H9 (cell line): ENCODE measurements around the gene TBC1D4. TPM values are rescaled to one million over a fixed set of nuclear protein-coding genes. Genes with fewer than 3 reads are reported as not detected.

Experiments used
- DNase-seq: peaks from one replicate; pipeline ENCODE4 v3.0.0-alpha.2; 2017
- H2AFZ ChIP-seq: one replicate; pipeline ENCODE4 v1.6.1; 2013; ENCODE audit warnings: mild to moderate bottlenecking, low read length, control low read depth, moderate library complexity
- H2AK5ac ChIP-seq: 2 replicates; pipeline ENCODE4 v1.6.1; 2013; ENCODE audit warnings: low read length, control low read depth, mixed read lengths; ENCODE audit not compliant: insufficient read length
- H2BK120ac ChIP-seq: one replicate; pipeline ENCODE4 v1.6.1; 2013; ENCODE audit warnings: low read depth, mild to moderate bottlenecking, low read length, control low read depth, inconsistent platforms; ENCODE audit not compliant: poor library complexity, severe bottlenecking
- H2BK12ac ChIP-seq: 2 replicates; pipeline ENCODE4 v1.6.1; 2013; ENCODE audit warnings: low read length, control low read depth, mixed read lengths, low read depth; ENCODE audit not compliant: insufficient read length
- H2BK15ac ChIP-seq: 2 replicates; pipeline ENCODE4 v1.6.1; 2013; ENCODE audit warnings: low read depth, low read length, control low read depth
- H2BK20ac ChIP-seq: one replicate; pipeline ENCODE4 v1.6.1; 2013; ENCODE audit warnings: low read depth, mild to moderate bottlenecking, low read length, control low read depth, inconsistent platforms; ENCODE audit not compliant: poor library complexity, severe bottlenecking
- H2BK5ac ChIP-seq: 2 replicates; pipeline ENCODE4 v1.6.1; 2013; ENCODE audit warnings: low read length, control low read depth, mixed read lengths; ENCODE audit not compliant: insufficient read length
- H3K14ac ChIP-seq: 2 replicates; pipeline ENCODE4 v1.6.1; 2013; ENCODE audit warnings: low read length, control low read depth; ENCODE audit not compliant: insufficient read depth
- H3K18ac ChIP-seq: 2 replicates; pipeline ENCODE4 v1.6.1; 2013; ENCODE audit warnings: low read depth, mild to moderate bottlenecking, mixed read lengths, low read length, control low read depth; ENCODE audit not compliant: insufficient read length
- H3K23ac ChIP-seq: 2 replicates; pipeline ENCODE4 v1.6.1; 2013; ENCODE audit warnings: low read length, control low read depth, mixed read lengths, low read depth; ENCODE audit not compliant: insufficient read length
- H3K23me2 ChIP-seq: 2 replicates; pipeline ENCODE4 v1.6.1; 2013; ENCODE audit warnings: low read depth, mild to moderate bottlenecking, mixed read lengths, low read length, control low read depth; ENCODE audit not compliant: insufficient read length, poor library complexity, severe bottlenecking
- H3K27ac ChIP-seq: 2 replicates; pipeline ENCODE4 v1.5.1; 2013; ENCODE audit warnings: low read length, control low read depth, mixed read lengths, low read depth; ENCODE audit not compliant: insufficient read length
- H3K27me3 ChIP-seq: 2 replicates; pipeline ENCODE4 v1.6.1; 2013; ENCODE audit warnings: low read length, control low read depth, inconsistent platforms; ENCODE audit not compliant: insufficient read depth
- H3K4ac ChIP-seq: 2 replicates; pipeline ENCODE4 v1.6.1; 2013; ENCODE audit warnings: low read depth, mild to moderate bottlenecking, control low read depth, inconsistent platforms, low read length, moderate library complexity
- H3K4me1 ChIP-seq: 2 replicates; pipeline ENCODE4 v1.6.1; 2013; ENCODE audit warnings: low read length, control low read depth, inconsistent platforms; ENCODE audit not compliant: insufficient read depth
- H3K4me2 ChIP-seq: 2 replicates; pipeline ENCODE4 v1.6.1; 2013; ENCODE audit warnings: low read length, control low read depth, mixed read lengths; ENCODE audit not compliant: insufficient read length, insufficient read depth
- H3K56ac ChIP-seq: 2 replicates; pipeline ENCODE4 v1.6.1; 2013; ENCODE audit warnings: low read depth, mild to moderate bottlenecking, mixed read lengths, low read length, control low read depth; ENCODE audit not compliant: insufficient read length
- H3K79me1 ChIP-seq: 2 replicates; pipeline ENCODE4 v1.6.1; 2013; ENCODE audit warnings: low read depth, mild to moderate bottlenecking, moderate library complexity, low read length, control low read depth, inconsistent platforms; ENCODE audit not compliant: insufficient read depth, poor library complexity, severe bottlenecking
- H3K79me2 ChIP-seq: 2 replicates; pipeline ENCODE4 v1.6.1; 2013; ENCODE audit warnings: low read length, control low read depth, inconsistent platforms; ENCODE audit not compliant: insufficient read depth
- H3K9ac ChIP-seq: 2 replicates; pipeline ENCODE4 v1.6.1; 2013; ENCODE audit warnings: low read length, control low read depth, mixed read lengths; ENCODE audit not compliant: insufficient read length; ENCODE audit errors: extremely low read depth
- H3K9me3 ChIP-seq: one replicate; pipeline ENCODE4 v1.6.1; 2013; ENCODE audit warnings: low read depth, low read length, inconsistent platforms; ENCODE audit not compliant: control insufficient read depth
- H3T11ph ChIP-seq: one replicate; pipeline ENCODE4 v1.6.1; 2013; ENCODE audit warnings: mild to moderate bottlenecking, low read length, control low read depth, inconsistent platforms
- H4K20me1 ChIP-seq: one replicate; pipeline ENCODE4 v1.6.1; 2013; ENCODE audit not compliant: control insufficient read depth, insufficient read length, insufficient read depth
- H4K5ac ChIP-seq: 2 replicates; pipeline ENCODE4 v1.6.1; 2013; ENCODE audit warnings: low read depth, mild to moderate bottlenecking, mixed read lengths, low read length, control low read depth; ENCODE audit not compliant: insufficient read length
- H4K8ac ChIP-seq: replicated peaks from 2 replicates; pipeline ENCODE4 v1.6.1; 2013; ENCODE audit warnings: low read length, control low read depth, mixed read lengths, low read depth; ENCODE audit not compliant: insufficient read length
- H4K91ac ChIP-seq: 2 replicates; pipeline ENCODE4 v1.6.1; 2013; ENCODE audit warnings: low read depth, mild to moderate bottlenecking, moderate library complexity, mixed read lengths, low read length, control low read depth; ENCODE audit not compliant: insufficient read length
- H3K27ac Mint-ChIP-seq, 3 experiments: 2 replicates in 2 of 3; 3 replicates in 1 of 3; pipeline ENCODE4 v1.8.0; 2020 to 2021; ENCODE audit warnings: mixed read lengths in 3 of 3, mild to moderate bottlenecking in 1 of 3, moderate library complexity in 1 of 3
- H3K27me3 Mint-ChIP-seq: 2 replicates; pipeline ENCODE4 v1.8.0; 2021; ENCODE audit warnings: low read depth, mild to moderate bottlenecking, moderate library complexity, mixed read lengths
- H3K36me3 Mint-ChIP-seq, 3 experiments: 2 replicates in 2 of 3; 3 replicates in 1 of 3; pipeline ENCODE4 v1.8.0; 2020 to 2021; ENCODE audit warnings: low read depth in 3 of 3, mixed read lengths in 3 of 3; ENCODE audit not compliant: insufficient read depth in 1 of 3
- H3K4me1 Mint-ChIP-seq, 2 experiments: 2 replicates each; pipeline ENCODE4 v1.8.0; 2020; ENCODE audit warnings: mixed read lengths in 2 of 2
- H3K4me3 Mint-ChIP-seq, 2 experiments: 2 replicates in 1 of 2; 3 replicates in 1 of 2; pipeline ENCODE4 v1.8.0; 2020 to 2021; ENCODE audit warnings: mild to moderate bottlenecking in 2 of 2, mixed read lengths in 2 of 2, moderate library complexity in 1 of 2
- H3K9me3 Mint-ChIP-seq, 2 experiments: 2 replicates in 1 of 2; 3 replicates in 1 of 2; pipeline ENCODE4 v1.8.0; 2020; ENCODE audit warnings: mild to moderate bottlenecking in 2 of 2, mixed read lengths in 2 of 2, moderate library complexity in 1 of 2
- whole genome bisulfite sequencing: extraction: QIAGEN DNeasy Blood & Tissue Kit; methylation state at CpG from one replicate; pipeline ENCODE4 v1.1.7; 2013; ENCODE audit warnings: missing lambda C conversion rate, low lambda C conversion rate, mixed read lengths; ENCODE audit not compliant: insufficient read length; ENCODE audit errors: extremely low coverage; 5-methylcytosine and 5-hydroxymethylcytosine counted together
- total RNA-seq: library from RNA; stranded (reverse); gene quantifications from 2 replicates; pipeline ENCODE4 v1.2.1, GENCODE V29; 2021
- TF ChIP-seq, protein P1 (sequence below): fragments of 200-600 bp; sonication (generic); conservative IDR thresholded peaks from 3 replicates; pipeline ENCODE4 v1.8.0; 2021; ENCODE audit warnings: antibody characterized with exemption, mild to moderate bottlenecking

The TBC1D4 gene
- total RNA-seq, 1 experiment from 2014 or later: 10.5 TPM

DNA sequence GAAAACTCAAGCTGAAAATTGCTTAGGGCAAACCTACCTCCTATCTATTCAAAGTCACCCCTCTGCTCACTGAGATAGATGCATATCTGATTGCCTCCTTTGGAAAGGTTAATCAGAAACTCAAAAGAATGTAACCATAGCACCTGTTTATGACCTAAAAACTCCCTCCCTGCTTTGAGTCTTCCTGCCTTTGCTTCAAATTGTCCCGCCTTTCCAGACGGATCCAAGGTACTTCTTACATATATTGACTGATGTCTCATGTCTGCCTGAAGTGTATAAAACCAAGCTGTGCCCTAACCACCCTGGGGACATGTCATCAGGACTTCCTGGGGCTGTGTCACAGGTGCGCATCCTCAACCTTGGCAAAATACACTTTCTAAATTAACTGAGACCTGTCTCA lies 118.6 kb downstream of the TBC1D4 start:
- Histone ChIP-seq H3K14ac (no peak overlapping the region), H3K27me3 (no peaks in the 10 kb centered on the region), H3K9me3 (no peaks in the 10 kb centered on the region), H3K9ac (no peak overlapping the region), H3K79me2 (no peaks in the 10 kb centered on the region), H3K27ac (no peak overlapping the region), H2BK15ac (no peak overlapping the region), H3K23me2 (no peaks in the 10 kb centered on the region), H3K4me2 (no peak overlapping the region), H4K20me1 (no peaks in the 10 kb centered on the region), H2BK5ac (no peak overlapping the region), H2BK20ac (no peak overlapping the region), H4K8ac (no peak overlapping the region), H3K79me1 (no peaks in the 10 kb centered on the region), H2AFZ (no peak overlapping the region), H4K91ac (no peak overlapping the region), H4K5ac (no peak overlapping the region), H2AK5ac (no peak overlapping the region), H3T11ph (no peak overlapping the region), H3K56ac (no peak overlapping the region), H3K18ac (no peak overlapping the region), H3K4me1 (no peaks in the 10 kb centered on the region), H3K23ac (no peak overlapping the region), H2BK120ac (no peak overlapping the region), H3K4ac (no peak overlapping the region), H2BK12ac (no peak overlapping the region)
- DNase-seq: no peak
- TF ChIP-seq, protein P1, sequence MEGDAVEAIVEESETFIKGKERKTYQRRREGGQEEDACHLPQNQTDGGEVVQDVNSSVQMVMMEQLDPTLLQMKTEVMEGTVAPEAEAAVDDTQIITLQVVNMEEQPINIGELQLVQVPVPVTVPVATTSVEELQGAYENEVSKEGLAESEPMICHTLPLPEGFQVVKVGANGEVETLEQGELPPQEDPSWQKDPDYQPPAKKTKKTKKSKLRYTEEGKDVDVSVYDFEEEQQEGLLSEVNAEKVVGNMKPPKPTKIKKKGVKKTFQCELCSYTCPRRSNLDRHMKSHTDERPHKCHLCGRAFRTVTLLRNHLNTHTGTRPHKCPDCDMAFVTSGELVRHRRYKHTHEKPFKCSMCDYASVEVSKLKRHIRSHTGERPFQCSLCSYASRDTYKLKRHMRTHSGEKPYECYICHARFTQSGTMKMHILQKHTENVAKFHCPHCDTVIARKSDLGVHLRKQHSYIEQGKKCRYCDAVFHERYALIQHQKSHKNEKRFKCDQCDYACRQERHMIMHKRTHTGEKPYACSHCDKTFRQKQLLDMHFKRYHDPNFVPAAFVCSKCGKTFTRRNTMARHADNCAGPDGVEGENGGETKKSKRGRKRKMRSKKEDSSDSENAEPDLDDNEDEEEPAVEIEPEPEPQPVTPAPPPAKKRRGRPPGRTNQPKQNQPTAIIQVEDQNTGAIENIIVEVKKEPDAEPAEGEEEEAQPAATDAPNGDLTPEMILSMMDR: no peak
- H3K4me3 Mint-ChIP-seq: no peak overlapping the region
- peaks cover 6% of the 10 kb centered on the region in 2 experiments for H3K4me1 Mint-ChIP-seq
- H3K36me3 Mint-ChIP-seq: no peaks in the 10 kb centered on the region; a peak in 2 of 7 replicates
- H3K27ac Mint-ChIP-seq: no peak overlapping the region
- WGBS: no CpG with 5 or more reads among the region's 3 CpGs
- no peaks in the 10 kb centered on the region for H3K9me3 Mint-ChIP-seq
- no peaks in the 10 kb centered on the region for H3K27me3 Mint-ChIP-seq
